PC-9 (cell line): ENCODE results near the gene OR11H7. TPM values are rescaled to one million over a fixed set of nuclear protein-coding genes. Genes with fewer than 3 reads are reported as not detected.

Experiments used
- Bru-seq: library from RNA; stranded (reverse); fragments of 400-500 nt; gene quantifications from one replicate; lab custom pipeline; 2021; lab: Mats Ljungman, UMichigan
- BruChase-seq, 2 experiments: library from RNA; stranded (reverse); fragments of 400-500 nt; gene quantifications; one replicate each; lab custom pipeline; 2021; lab: Mats Ljungman, UMichigan
- BruUV-seq: library from RNA; stranded (reverse); fragments of 400-500 nt; replicated peaks from 2 replicates; lab custom pipeline; 2021; lab: Mats Ljungman, UMichigan
- CTCF ChIA-PET: fragments of 300-600 bp; sonication (Branson Sonifier 250); formaldehyde crosslinking; loops from one replicate; lab custom pipeline; 2022; ENCODE audit warnings: antibody characterized with exemption; lab: Charles Lee
- POLR2A ChIA-PET: fragments of 300-600 bp; sonication (Branson Sonifier 250); formaldehyde crosslinking; loops from one replicate; lab custom pipeline; 2022; ENCODE audit warnings: antibody characterized with exemption; ENCODE audit not compliant: unreplicated experiment; lab: Charles Lee
- DNase-seq, 2 experiments: peaks; one replicate each; pipeline versions ENCODE4 v3.0.0 to v3.0.0-alpha.2; 2015 to 2022; ENCODE audit warnings: mixed read lengths in 1 of 2
- H2AFZ ChIP-seq: fragments of 200-600 bp; sonication (generic); 2 replicates; pipeline ENCODE4 v1.8.1; 2017; ENCODE audit warnings: antibody characterized with exemption
- H3F3A ChIP-seq: fragments of 200-600 bp; sonication (generic); 2 replicates; pipeline ENCODE4 v1.8.1; 2017; ENCODE audit warnings: antibody characterized with exemption, mild to moderate bottlenecking, low read depth; ENCODE audit not compliant: insufficient read depth
- H3K27ac ChIP-seq: fragments of 200-600 bp; sonication (generic); 2 replicates; pipeline ENCODE4 v1.6.1; 2016; ENCODE audit warnings: mixed run types
- H3K27me3 ChIP-seq: fragments of 200-600 bp; sonication (generic); 2 replicates; pipeline ENCODE4 v1.6.1; 2016; ENCODE audit warnings: low read depth, mixed run types; ENCODE audit not compliant: insufficient read depth
- H3K36me3 ChIP-seq: fragments of 200-600 bp; sonication (generic); 2 replicates; pipeline ENCODE4 v1.6.1; 2016; ENCODE audit warnings: low read depth, mixed run types
- H3K4me1 ChIP-seq: fragments of 200-600 bp; sonication (generic); replicated peaks from 2 replicates; pipeline ENCODE4 v1.6.1; 2016; ENCODE audit warnings: mixed run types; ENCODE audit not compliant: insufficient read depth
- H3K4me2 ChIP-seq: fragments of 200-600 bp; sonication (generic); 2 replicates; pipeline ENCODE4 v1.6.1; 2017; ENCODE audit warnings: mixed run types
- H3K4me3 ChIP-seq: fragments of 200-600 bp; sonication (generic); 2 replicates; pipeline ENCODE4 v1.6.1; 2016; ENCODE audit warnings: mixed run types
- H3K79me2 ChIP-seq: fragments of 200-600 bp; sonication (generic); 2 replicates; pipeline ENCODE4 v1.6.1; 2017; ENCODE audit warnings: low read depth, mixed run types
- H3K9me2 ChIP-seq: fragments of 200-600 bp; sonication (generic); 2 replicates; pipeline ENCODE4 v1.8.1; 2017; ENCODE audit warnings: mild to moderate bottlenecking; ENCODE audit not compliant: insufficient read depth
- H3K9me3 ChIP-seq: fragments of 200-600 bp; sonication (generic); 2 replicates; pipeline ENCODE4 v1.8.1; 2016; ENCODE audit warnings: low read depth; ENCODE audit not compliant: insufficient read depth
- H4K20me1 ChIP-seq: fragments of 200-600 bp; sonication (generic); 2 replicates; pipeline ENCODE4 v1.8.1; 2017; ENCODE audit not compliant: insufficient read depth
- CTCF ChIP-seq: fragments of 200-600 bp; sonication (generic); conservative IDR thresholded peaks from 2 replicates; pipeline ENCODE4 v1.6.1; 2017; ENCODE audit warnings: mixed run types, antibody characterized with exemption, mild to moderate bottlenecking, moderate library complexity
- EZH2 ChIP-seq: fragments of 200-600 bp; sonication (generic); IDR thresholded peaks from 2 replicates; pipeline ENCODE4 v1.8.0; 2017; ENCODE audit warnings: antibody characterized with exemption, low read depth
- intact Hi-C: fragments of 100-400 bp; cut with micrococcal nuclease; formaldehyde crosslinking; loops from one replicate; pipeline ENCODE4 v1.10.0; 2022; ENCODE audit not compliant: unreplicated experiment
- long read RNA-seq: library from polyadenylated mRNA; stranded (forward); transcript quantifications from one replicate; pipeline ENCODE4 v2.0.0, GENCODE V29; 2022
- total RNA-seq: library from RNA; stranded (reverse); gene quantifications from 2 replicates; pipeline ENCODE4 v1.2.3, GENCODE V29; 2021

The OR11H7 gene
- not detected in 2 replicates for total RNA-seq
- Bru-seq, nascent RNA, result not detected
- BruChase-seq, experiment 1, labeled RNA remaining after a 2-hour chase, result not detected
- not detected for BruChase-seq, experiment 2, labeled RNA remaining after a 6-hour chase
- long read RNA-seq, result 0 reads

GRCh38 chr14:20228681-20229080, at the start of gene OR11H7:
Gene OR11H7, plus strand, starts transcription at chr14:20228981.
- CTCF ChIA-PET, result no interaction called here
- Histone ChIP-seq H3K4me2 (no peak within 1 kb of the TSS), H4K20me1 (no peaks in the 10 kb centered on the region), H3K36me3 (no peaks in the 10 kb centered on the region), H3K4me1 (no peaks in the 10 kb centered on the region), H3K27me3 (no peaks in the 10 kb centered on the region), H3K79me2 (no peaks in the 10 kb centered on the region), H3K27ac (no peak within 1 kb of the TSS), H3K9me2 (no peaks in the 10 kb centered on the region), H3F3A (no peaks in the 10 kb centered on the region), H3K4me3 (no peak within 1 kb of the TSS), H2AFZ (no peak within 1 kb of the TSS), H3K9me3 (no peaks in the 10 kb centered on the region)
- POLR2A ChIA-PET, result no interaction called here
- TF ChIP-seq CTCF (no peak), EZH2 (no peak)
- intact Hi-C loops, result no loop called here
- no peak for DNase-seq
- no TSS peak for BruUV-seq

GRCh38 chr14:20179218-20179617, 49.6 kb upstream of the OR11H7 start:
- Histone ChIP-seq H2AFZ (no peak overlapping the region), H4K20me1 (no peaks in the 10 kb centered on the region), H3K4me3 (no peak overlapping the region), H3K4me2 (no peak overlapping the region), H3K27me3 (no peaks in the 10 kb centered on the region), H3F3A (no peaks in the 10 kb centered on the region), H3K36me3 (no peaks in the 10 kb centered on the region), H3K9me2 (no peaks in the 10 kb centered on the region), H3K9me3 (no peaks in the 10 kb centered on the region), H3K27ac (no peak overlapping the region), H3K79me2 (no peaks in the 10 kb centered on the region), H3K4me1 (no peaks in the 10 kb centered on the region)
- no peak for DNase-seq
- no peak for TF ChIP-seq CTCF
- no peak for TF ChIP-seq EZH2
- no TSS peak for BruUV-seq
- intact Hi-C loops, result no loop called here
- ChIA-PET POLR2A (no interaction called here), CTCF (no interaction called here)

- H4K20me1 ChIP-seq, result no peaks in the 10 kb centered on the region
- intact Hi-C loops, result no loop called here
- no peaks in the 10 kb centered on the region for H3K4me1 ChIP-seq
- H3K27me3 ChIP-seq, result no peaks in the 10 kb centered on the region
- POLR2A ChIA-PET, result no interaction called here
- H2AFZ ChIP-seq, result no peak overlapping the region
- no peak for DNase-seq
- no peak overlapping the region for H3K4me2 ChIP-seq
- CTCF ChIA-PET, result no interaction called here
- H3K27ac ChIP-seq, result no peak overlapping the region
- no peaks in the 10 kb centered on the region for H3K36me3 ChIP-seq
- H3F3A ChIP-seq, result no peaks in the 10 kb centered on the region
- no TSS peak for BruUV-seq
- no peaks in the 10 kb centered on the region for H3K9me3 ChIP-seq
- H3K4me3 ChIP-seq, result no peak overlapping the region
- no peaks in the 10 kb centered on the region for H3K9me2 ChIP-seq
- no peaks in the 10 kb centered on the region for H3K79me2 ChIP-seq
- TF ChIP-seq CTCF (no peak), EZH2 (no peak)
Measured at GRCh38 chr14:20179880-20180279, 48.9 kb upstream of the OR11H7 start.
